Thyroid gland (tissue), 4 donors: Measurements from ENCODE around the gene ZNF18. TPM values are rescaled to one million over a fixed set of nuclear protein-coding genes. Genes with fewer than 3 reads are reported as not detected.

Experiments used
- DNase-seq, 2 donors: peaks; one replicate each; pipeline ENCODE4 v3.0.0-alpha.2; 2019
- H3K27ac ChIP-seq, 3 donors: fragments of 200-600 bp; sonication (generic); 1 replicate in 2 of 3; 2 replicates in 1 of 3; pipeline ENCODE4 v1.5.1; 2016 to 2019; ENCODE audit warnings: mild to moderate bottlenecking in 1 of 3, moderate library complexity in 1 of 3
- H3K27me3 ChIP-seq: fragments of 200-600 bp; sonication (generic); one replicate; pipeline ENCODE4 v1.5.1; 2019
- H3K36me3 ChIP-seq, 2 donors: fragments of 200-600 bp; sonication (generic); one replicate each; pipeline ENCODE4 v1.5.1; 2016 to 2019
- H3K4me1 ChIP-seq, 2 donors: fragments of 200-600 bp; sonication (generic); one replicate each; pipeline ENCODE4 v1.5.1; 2017 to 2019
- H3K4me3 ChIP-seq, 3 donors: fragments of 200-600 bp; sonication (generic); replicated peaks in 1 of 3; 1 replicate in 2 of 3; 2 replicates in 1 of 3; pipeline ENCODE4 v1.5.1; 2016; ENCODE audit warnings: mild to moderate bottlenecking in 1 of 3
- H3K9me3 ChIP-seq: fragments of 200-600 bp; sonication (generic); one replicate; pipeline ENCODE4 v1.5.1; 2017
- POLR2A ChIP-seq, 2 donors: fragments of 450-650 bp; IDR thresholded peaks; one replicate each; pipeline ENCODE4 v1.6.1; 2017; ENCODE audit warnings: antibody characterized with exemption in 2 of 2, mild to moderate bottlenecking in 2 of 2, moderate library complexity in 1 of 2
- WGBS, 2 donors: methylation state at CpG; one replicate each; pipeline ENCODE4 v1.1.5; 2017; 5-methylcytosine and 5-hydroxymethylcytosine counted together
- intact Hi-C: fragments of 100-400 bp; cut with DNase I; formaldehyde crosslinking; loops from one replicate; pipeline ENCODE4 v1.15.1; 2023
- total RNA-seq, 4 donors: library from RNA; depleted of rRNA; stranded (reverse); fragments of >200 nt; gene quantifications; one replicate each; pipeline ENCODE4 v1.2.3, GENCODE V29; 2016
- TF ChIP-seq, protein P1 (sequence below), 6 experiments: fragments of 200-600 bp in 3 of 6; fragments of 450-650 bp in 3 of 6; sonication (generic) in 3 of 6; IDR thresholded peaks; one replicate each; pipeline ENCODE4 v1.5.1; 2016 to 2019; ENCODE audit warnings: antibody characterized with exemption in 6 of 6, mild to moderate bottlenecking in 2 of 6, inconsistent platforms in 1 of 6, moderate library complexity in 1 of 6

Gene ZNF18, protein sequence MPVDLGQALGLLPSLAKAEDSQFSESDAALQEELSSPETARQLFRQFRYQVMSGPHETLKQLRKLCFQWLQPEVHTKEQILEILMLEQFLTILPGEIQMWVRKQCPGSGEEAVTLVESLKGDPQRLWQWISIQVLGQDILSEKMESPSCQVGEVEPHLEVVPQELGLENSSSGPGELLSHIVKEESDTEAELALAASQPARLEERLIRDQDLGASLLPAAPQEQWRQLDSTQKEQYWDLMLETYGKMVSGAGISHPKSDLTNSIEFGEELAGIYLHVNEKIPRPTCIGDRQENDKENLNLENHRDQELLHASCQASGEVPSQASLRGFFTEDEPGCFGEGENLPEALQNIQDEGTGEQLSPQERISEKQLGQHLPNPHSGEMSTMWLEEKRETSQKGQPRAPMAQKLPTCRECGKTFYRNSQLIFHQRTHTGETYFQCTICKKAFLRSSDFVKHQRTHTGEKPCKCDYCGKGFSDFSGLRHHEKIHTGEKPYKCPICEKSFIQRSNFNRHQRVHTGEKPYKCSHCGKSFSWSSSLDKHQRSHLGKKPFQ
- total RNA-seq, result 10 to 100 TPM in 1 of 4 donors, 1 to 10 TPM in 3; 6.5 to 14.6 (median 8.6) TPM

DNA sequence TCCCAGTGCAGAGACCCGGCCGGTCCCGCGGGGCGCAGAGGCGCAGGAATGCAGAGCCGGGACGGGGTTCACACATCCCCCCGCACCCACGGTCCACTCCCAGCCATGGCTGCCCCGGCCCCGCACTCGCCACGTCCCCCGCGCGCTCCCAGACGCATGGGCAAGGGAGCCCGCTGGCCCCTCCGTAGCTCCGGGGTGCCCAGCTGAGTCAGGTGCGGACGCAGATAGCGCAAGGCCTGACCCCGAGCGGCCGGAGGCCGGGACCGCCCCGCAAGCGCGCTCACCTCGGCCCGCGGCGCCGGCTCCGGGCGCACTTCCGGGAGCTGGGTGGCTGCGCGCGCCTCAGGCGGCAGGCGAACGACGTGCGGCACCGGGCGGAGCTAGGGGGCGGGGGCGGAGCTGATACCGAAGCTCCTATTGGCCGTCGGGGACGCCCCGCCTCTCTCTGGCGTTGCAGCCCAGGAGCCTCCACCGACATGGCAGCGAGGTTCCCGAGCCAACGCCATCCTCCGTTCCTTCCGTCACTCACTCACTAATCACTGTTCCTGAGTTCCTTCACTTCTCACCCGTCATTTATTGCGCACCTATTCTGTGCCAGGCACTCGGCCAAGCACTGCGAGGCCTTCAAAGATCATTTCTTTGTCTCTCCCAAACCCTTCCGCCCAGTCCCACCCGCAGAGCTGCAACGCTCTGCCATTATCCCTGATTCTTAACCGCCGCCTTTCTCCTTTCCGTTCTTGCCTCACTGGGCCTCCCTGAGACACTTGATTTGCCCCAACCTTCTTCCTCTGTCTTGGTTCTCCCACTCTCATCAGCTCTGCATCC is at the start of gene ZNF18:
Gene ZNF18, minus strand, starts transcription at position 329 of the 825 bp plus-strand sequence. CDS start 4,646 bp downstream, outside the sequence.
- WGBS, 2 donors, result 1 to 2% methylated on average over 22 to 36 of the region's 74 CpGs
- intact Hi-C loops, result no loop called here
- peaks cover 0 to 9% of the 10 kb centered on the region in 2 donors for H3K4me1 ChIP-seq
- H3K27ac ChIP-seq, result peak within 1 kb of the TSS; percentile 43 to 77 (median 76)
- H3K27me3 ChIP-seq, result no peaks in the 10 kb centered on the region
- peak within 1 kb of the TSS; percentile 51 to 86 (median 74) for H3K4me3 ChIP-seq
- peak; percentile 96 to 98 for DNase-seq
- TF ChIP-seq, protein P1, sequence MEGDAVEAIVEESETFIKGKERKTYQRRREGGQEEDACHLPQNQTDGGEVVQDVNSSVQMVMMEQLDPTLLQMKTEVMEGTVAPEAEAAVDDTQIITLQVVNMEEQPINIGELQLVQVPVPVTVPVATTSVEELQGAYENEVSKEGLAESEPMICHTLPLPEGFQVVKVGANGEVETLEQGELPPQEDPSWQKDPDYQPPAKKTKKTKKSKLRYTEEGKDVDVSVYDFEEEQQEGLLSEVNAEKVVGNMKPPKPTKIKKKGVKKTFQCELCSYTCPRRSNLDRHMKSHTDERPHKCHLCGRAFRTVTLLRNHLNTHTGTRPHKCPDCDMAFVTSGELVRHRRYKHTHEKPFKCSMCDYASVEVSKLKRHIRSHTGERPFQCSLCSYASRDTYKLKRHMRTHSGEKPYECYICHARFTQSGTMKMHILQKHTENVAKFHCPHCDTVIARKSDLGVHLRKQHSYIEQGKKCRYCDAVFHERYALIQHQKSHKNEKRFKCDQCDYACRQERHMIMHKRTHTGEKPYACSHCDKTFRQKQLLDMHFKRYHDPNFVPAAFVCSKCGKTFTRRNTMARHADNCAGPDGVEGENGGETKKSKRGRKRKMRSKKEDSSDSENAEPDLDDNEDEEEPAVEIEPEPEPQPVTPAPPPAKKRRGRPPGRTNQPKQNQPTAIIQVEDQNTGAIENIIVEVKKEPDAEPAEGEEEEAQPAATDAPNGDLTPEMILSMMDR (IDR thresholded peaks at IDR 0.05), result peak in 1 of 6 experiments; percentile 8
- TF ChIP-seq POLR2A (IDR thresholded peaks at IDR 0.05), result peak; percentile 71 to 98
- H3K36me3 ChIP-seq, result no peaks in the 10 kb centered on the region
- H3K9me3 ChIP-seq, result no peaks in the 10 kb centered on the region

DNA sequence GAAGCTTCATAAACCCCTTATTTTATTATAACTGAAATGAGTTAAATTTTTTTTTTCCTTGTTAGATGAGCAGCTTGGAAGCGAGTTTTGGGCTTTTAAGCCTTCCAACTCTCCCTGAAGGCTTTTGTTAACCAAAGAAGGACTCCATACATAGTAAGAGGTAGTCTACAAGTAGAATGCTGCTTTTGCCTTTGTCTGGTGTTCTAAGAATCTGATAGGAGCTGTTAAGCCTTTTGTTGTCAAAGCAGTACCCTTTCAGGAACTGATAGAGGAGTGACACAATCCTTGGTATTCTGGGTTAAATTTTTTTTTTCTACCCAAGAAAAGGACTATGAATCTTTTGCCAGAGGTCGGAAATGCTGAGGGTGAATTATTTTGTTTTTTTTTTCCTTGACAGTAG is 49.5 kb upstream of the ZNF18 start:
- Histone ChIP-seq H3K4me1 (peaks cover 30 to 35% of the 10 kb centered on the region in 2 donors), H3K9me3 (no peaks in the 10 kb centered on the region), H3K36me3 (no peaks in the 10 kb centered on the region), H3K27ac (no peak overlapping the region), H3K4me3 (no peak overlapping the region), H3K27me3 (no peaks in the 10 kb centered on the region)
- no peak for DNase-seq
- WGBS, 2 donors, result 62 to 69% methylated on average over 2 of the region's 2 CpGs
- no peak for TF ChIP-seq POLR2A (IDR thresholded peaks at IDR 0.05)
- TF ChIP-seq, protein P1 (IDR thresholded peaks at IDR 0.05), result no peak
- intact Hi-C loops, result no loop called here

DNA sequence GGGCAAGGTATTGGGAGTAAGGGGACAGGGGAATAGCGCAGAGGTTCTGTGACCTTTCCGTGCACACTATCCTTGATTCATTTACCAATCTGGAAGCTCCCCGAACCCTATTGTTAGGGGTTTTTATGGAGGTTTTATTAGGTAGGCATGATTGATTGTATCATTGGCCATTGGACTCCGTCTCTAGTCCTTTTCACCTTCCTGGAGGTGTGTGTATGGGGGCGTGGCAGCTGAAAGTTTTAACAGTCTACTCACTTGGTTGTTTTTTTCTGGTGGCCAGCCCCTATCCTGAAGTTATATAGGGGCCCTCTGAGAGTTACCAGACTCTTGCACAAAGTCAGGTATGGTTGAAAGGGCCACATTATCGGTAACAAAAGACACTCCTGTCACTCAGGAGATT is 46.4 kb upstream of the ZNF18 start:
- H3K9me3 ChIP-seq, result no peaks in the 10 kb centered on the region
- intact Hi-C loops, result no loop called here
- no peak for TF ChIP-seq POLR2A (IDR thresholded peaks at IDR 0.05)
- TF ChIP-seq, protein P1 (IDR thresholded peaks at IDR 0.05), result no peak
- WGBS, 2 donors, result 95 to 96% methylated on average over 6 of the region's 6 CpGs
- peaks cover 13 to 28% of the 10 kb centered on the region in 2 donors for H3K4me1 ChIP-seq
- H3K36me3 ChIP-seq, result no peaks in the 10 kb centered on the region
- no peak overlapping the region for H3K4me3 ChIP-seq
- no peaks in the 10 kb centered on the region for H3K27me3 ChIP-seq
- no peak for DNase-seq
- no peak overlapping the region for H3K27ac ChIP-seq

DNA sequence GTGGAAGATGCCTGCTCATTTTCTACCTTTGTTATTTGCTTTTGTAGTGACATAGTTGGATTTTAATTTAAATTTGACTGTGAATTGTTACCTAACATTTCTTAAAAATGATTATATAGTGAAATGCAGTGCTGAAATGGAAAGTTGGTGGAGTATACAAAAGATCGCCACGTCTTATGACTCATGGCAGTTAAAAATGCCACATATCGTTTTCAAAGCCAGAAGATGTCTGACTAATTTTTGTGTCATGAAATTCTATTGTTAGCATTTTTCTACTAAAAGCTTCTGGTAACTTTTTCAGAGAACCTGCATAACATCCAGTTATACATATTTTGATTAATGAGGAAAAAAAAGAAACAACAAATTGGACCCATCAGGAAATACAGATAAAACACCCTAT is 44.0 kb upstream of the ZNF18 start:
- WGBS, 2 donors, result 76% methylated on average over 3 of the region's 3 CpGs
- H3K4me1 ChIP-seq, result peaks cover 17 to 24% of the 10 kb centered on the region in 2 donors
- intact Hi-C loops, result no loop called here

More for the DNA sequence above, 44.0 kb upstream of the ZNF18 start:
- H3K27me3 ChIP-seq, result no peaks in the 10 kb centered on the region
- TF ChIP-seq POLR2A (IDR thresholded peaks at IDR 0.05), result no peak
- TF ChIP-seq, protein P1 (IDR thresholded peaks at IDR 0.05), result no peak
- H3K36me3 ChIP-seq, result no peaks in the 10 kb centered on the region
- H3K4me3 ChIP-seq, result no peak overlapping the region
- DNase-seq, result no peak
- no peak overlapping the region for H3K27ac ChIP-seq
- no peaks in the 10 kb centered on the region for H3K9me3 ChIP-seq
